ENCODE results near the gene FUT8.
A peak's percentile ranks its signal among the peaks of the same experiment; 100 is the strongest.

Gene FUT8

DNA sequence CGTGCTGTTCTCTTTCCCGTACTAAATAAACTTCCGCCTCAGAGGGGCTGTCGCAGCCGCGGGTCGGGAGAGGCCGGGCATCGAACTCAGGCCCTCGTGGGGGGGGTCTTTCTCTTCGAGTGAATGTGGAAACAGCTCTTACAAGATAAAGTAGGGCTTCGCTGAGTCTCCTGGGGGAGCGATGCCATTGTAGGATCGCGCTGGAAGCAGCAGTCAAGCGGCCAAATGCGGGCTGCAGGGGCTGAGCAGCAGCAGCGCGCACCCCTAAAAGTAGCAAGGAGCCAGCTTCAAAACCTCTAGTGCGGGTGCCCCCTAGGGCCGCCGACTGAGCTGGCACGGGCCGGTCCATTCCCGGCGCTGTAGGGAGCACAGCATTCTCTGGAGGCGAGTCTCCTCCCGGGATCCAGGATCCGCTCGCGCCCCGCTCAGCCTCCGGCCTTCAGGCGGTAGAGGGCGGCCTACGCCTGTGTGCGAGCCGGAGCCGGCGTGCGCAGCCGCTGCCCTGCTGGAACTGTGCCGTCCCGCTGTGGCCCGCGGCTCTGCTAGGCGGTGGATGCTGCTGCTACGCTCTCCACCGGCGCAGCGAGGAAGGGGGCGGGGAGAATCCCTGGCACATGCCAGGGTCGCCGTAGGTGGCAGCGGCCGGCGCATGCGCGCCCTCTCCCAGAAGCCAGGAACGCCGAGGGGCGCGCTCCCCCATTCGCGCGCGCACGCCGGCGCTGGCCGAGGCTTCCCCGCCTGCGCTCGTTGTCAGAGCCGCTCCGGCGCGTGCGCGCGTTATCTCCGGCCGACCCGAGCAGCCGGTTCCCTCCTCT, at the start of gene FUT8:
FUT8 (plus strand) TSS at position 699 of the 815 bp plus-strand sequence. CDS start 148,834 bp downstream, outside the sequence.
- DNase-seq, result peak; percentile 93

GRCh38 chr14:65366802-65367565, 45.5 kb upstream of the FUT8 start:
- DNase-seq, result no peak

- DNase-seq, result no peak
These were observed 43.0 kb upstream of the FUT8 start for GRCh38 chr14:65369560-65369959.

DNA sequence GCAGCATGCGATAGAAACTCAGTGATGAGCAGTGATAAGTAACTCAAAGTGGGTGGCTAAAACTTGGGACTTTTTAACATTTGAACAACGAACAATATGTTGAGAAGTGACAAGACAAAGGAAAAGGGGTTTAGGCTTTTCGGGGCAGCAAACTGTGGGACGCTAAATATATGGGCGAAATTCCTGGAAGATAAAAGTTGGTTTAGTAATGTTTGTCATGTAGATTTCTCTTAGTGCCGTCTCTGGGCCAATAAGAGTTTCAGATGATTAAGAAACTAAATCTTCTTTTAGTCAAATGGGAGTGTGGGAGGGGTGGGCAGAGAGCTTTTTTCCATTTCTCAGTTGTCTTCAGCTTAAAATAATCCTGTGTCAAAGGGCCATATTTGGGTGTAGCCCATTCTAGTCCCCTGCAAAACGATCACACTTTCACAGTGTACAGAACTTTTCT, 41.7 kb upstream of the FUT8 start:
- DNase-seq, result no peak

- DNase-seq, result no peak
These were observed 40.7 kb upstream of the FUT8 start for GRCh38 chr14:65371784-65372183.

DNA sequence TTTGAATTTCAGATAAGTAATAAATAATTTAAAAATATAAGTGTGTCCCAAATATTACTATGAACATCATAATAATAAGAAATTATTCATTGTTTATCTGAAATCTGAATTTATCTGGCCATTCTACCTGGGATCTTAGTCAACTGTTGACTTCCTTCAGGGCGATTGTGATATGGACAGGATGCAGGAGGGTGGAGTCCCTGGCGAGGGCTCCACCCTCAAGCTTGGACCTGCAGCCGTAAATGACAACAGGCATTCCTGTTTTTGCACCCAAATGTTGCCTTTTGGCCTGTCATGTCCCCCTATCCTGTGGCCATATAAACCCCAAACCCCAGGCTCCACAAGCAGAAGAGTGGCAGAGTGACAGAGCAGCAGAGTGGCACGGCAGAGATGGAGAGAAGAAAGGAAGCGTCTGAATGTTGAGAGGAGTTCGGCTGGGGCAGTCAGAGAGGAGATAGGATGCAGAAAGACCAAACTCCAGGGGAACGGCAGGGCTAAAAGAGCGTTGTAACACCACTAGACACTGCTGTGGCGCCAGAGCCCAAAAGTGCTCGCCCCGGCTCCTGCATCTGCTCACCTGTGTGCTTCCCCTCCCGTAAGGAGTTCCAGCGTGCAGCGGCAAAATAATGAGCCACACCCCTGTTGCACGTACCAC, 39.4 kb upstream of the FUT8 start:
- DNase-seq, result no peak

DNA sequence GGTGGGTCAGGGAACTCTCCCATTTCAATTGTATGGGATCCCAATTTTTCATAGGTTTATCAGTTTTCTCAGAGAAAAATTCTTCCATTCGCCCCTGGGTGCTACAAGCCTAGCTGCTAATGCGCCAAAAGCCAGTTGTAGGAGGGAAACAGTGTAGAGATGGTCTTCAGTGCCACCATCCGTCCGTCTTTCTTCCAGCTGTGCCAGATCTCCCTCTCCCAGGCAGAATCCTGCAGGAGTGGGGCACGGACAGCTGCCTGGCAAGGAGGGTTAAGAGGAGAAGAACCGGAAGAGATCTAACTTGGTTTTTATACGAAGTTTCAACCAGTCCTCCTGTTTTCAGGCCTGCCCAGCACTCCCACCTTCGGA, 38.9 kb upstream of the FUT8 start:
- DNase-seq, result no peak

- DNase-seq, result no peak
These were observed 35.0 kb upstream of the FUT8 start for GRCh38 chr14:65377576-65377975.

DNA sequence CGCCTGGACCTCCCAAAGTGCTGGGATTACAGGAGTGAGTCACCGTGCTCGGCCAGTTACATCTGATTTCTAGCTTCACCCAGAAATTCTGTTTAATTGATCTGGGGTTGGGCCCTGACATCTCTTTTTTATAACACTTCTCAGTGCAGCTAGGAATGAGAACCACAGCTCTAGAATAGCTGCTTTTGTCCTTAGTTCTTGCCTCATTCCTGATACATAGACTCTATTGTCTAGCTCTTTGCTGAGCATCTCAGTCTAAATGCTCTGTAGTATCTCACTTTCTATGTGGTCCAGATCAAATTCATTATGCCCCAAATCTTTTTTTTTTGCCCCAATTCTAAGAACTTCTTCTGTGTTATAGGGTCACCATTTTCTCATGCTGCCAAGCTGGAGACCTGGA, 29.9 kb upstream of the FUT8 start:
- no peak for DNase-seq

DNA sequence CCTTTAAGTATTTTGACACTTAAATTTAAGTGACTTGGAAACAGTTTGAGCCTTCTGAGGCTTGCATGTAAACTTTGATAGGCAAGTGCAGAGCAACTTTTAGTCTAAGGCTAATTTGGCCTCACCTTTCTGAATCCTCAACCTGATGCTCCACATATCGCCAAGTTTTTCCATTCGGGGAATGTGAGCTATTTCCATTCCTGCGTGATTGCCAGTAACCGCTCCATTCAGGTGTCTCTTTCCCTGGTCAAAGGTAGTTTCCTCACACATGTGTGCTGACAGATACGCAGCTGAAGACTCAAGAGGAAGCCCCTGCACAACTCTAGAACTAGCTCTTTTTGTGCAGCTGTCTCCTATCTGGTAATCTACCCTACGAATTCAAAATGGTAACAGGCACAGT, 25.4 kb upstream of the FUT8 start:
- no peak for DNase-seq

GRCh38 chr14:65387628-65388027, 24.9 kb upstream of the FUT8 start:
- no peak for DNase-seq

DNA sequence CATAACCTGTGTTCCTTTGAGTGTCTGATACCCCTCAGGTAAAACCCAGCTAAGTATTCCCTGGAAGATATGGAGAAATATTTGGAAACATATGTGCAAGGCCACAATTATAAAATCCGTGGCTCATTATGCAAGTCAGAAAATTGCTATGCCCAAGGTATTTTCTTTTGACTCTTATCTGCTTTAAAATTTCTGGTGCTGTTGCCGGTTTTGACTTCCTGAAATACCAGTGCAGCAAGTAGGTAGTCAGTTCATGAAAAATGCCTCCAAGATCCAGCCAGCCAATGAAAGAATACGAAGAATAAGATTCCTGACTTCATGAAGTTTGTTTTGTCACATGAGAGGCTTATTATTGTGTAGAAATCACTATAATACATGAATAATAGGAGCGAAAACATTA, 20.2 kb upstream of the FUT8 start:
- DNase-seq, result no peak

DNA sequence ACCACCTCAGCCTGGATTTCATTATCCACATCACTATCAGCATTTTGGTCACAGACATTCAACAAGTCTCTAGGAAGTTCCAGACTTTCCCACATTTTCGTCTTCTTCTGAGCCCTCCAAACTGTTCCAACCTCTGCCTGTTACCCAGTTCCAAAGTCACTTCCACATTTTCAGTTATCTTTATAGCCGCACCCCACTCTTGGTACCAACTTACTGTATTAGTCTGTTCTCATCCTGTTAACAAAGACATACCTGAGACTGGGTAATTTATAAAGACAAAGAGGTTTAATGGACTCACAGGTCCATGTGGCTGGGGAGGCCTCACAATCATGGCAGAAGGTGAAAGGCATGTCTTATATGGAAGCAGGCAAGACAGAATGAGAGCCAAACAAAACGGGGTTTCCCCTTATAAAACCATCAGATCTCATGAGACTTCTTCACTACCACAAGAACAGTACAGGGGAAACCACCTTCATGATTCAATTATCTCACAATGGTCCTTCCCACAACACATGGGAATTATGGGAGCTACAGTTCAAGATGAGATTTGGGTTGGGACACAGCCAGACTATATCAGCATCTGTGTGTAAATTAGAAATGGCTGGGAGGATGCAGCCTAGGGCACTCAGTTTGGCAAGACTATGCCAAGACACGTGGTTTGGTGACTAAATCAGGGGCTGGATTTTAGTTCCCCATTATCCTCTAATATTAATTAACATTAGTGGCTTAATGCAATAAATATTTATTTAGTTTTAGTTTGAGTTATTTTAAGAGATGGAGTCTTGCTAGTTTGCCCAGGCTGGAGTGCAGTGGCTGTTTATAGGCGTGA, 16.2 kb upstream of the FUT8 start:
- no peak for DNase-seq

GRCh38 chr14:65403231-65403630, 9.3 kb upstream of the FUT8 start:
- no peak for DNase-seq

DNA sequence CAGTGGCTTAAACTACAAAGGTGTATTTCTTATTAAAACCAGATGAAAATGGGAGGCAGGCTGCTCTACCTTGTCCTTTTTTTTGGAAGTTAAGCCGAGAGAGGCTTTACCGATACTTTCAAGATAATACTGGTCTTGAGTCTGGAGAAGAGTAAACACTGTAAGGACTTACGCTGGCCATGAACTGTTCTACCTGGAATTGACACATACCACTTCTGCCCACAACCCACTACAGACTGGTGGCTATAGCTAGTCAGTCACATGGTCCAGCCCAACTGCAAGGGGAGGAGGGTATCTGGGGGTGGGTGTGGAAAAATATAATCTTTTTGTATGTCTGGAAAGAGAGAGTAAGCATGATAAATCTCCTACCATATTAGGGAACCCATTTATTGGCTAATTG, 4.4 kb upstream of the FUT8 start:
- DNase-seq, result no peak

- DNase-seq, result no peak
These were observed 1.9 kb upstream of the FUT8 start for GRCh38 chr14:65410640-65411039.

DNA sequence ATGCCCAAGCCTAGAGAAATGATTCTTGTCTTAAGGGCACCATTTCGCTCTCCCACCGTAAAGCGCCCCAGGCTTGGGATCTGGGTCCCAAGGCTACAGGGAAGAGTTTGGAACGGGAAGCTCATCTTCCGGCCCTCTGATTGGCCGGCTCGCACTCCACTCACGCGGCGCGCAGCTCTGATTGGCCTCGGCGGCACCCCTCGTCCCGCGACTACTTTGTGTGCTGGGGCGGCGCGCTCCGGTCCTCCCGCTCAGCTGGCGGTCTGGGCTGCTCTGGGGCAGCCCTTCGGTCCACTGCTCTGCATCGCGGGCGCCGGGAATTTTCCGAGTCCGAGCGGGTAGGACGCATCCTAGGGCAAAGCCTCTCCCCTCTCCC, 886 bp upstream of the FUT8 start:
- DNase-seq, result peak; percentile 71

DNA sequence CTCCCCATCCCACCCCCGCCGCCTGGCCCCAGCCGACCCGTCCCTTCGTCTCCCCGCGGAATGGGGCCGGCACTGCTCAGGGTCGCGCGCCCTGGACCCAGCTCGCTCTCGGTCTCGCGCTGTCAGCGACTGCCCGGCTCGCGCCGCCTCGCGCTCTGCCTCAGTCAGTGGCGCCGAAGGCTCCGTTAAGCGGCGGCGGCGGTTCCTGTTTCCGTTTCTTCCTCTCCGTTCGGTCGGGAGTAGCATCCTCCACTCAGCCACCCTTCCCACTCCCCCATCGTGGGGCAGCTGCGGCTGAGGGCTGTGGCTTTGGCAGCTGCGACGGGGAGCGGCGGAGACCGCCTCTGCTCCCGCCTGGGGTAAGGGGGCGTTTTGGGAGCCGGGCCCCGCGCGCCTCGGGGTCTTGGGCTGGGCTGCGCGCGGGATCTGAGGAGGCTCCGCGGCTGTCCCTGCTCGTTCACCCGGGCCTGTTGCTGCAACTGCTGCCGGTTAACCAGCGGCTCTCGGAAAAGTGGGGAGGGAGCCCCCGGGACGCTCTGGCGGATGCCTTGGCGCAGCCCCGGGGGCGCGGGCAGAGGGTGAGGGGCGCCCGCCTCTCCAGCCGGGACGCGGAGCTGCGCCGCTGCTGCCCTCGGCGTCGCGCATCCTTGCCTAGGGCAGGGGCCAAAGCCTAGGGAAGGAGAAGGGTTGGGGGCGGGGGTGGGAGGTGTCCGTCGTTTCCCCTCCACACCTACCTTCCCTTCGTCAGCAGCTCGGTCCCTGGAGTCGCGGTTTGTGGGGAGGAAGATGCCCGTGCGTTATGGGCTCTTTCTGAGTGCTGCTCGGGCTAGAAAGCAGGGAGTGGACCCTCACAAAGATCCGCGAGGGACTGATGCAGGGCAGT, 567 bp downstream of the FUT8 start:
- DNase-seq, result peak; percentile 13

DNA sequence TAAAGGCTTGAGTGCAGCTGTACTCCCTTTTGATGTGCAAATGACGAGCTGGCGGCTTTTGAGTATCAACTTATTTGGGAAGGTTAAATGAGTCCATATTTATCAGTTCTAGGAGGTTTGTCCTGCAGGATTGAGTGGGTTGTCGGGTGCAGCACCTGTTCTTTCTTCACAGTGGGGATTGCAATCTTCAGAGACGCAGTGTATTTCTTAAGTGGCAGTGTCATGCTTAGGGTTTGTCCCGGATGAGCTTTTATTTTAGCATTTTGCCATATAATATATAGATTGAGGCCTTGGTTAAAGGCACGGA, 1.2 kb downstream of the FUT8 start:
- DNase-seq, result no peak

GRCh38 chr14:65414961-65415589, 2.5 kb downstream of the FUT8 start:
- DNase-seq, result no peak

GRCh38 chr14:65415613-65416012, 3.1 kb downstream of the FUT8 start:
- no peak for DNase-seq

Data from activated effector memory CD4-positive, alpha-beta T cell treated with Interleukin-2 at 50 U/mL for 16 hours (primary cell).